Fibroblast of mammary gland (primary cell): ENCODE data around the gene POU6F1.

ENCODE experiments used
- DNase-seq: peaks from one replicate; pipeline ENCODE4 v3.0.0-alpha.2; 2010; ENCODE audit warnings: low read depth
- H3K4me3 ChIP-seq: 2 replicates; pipeline ENCODE4 v1.5.1; 2011; ENCODE audit warnings: low read depth, mild to moderate bottlenecking, low read length, moderate library complexity; ENCODE audit not compliant: control insufficient read depth
- TF ChIP-seq, protein P1 (sequence below): conservative IDR thresholded peaks from 2 replicates; pipeline ENCODE4 v1.5.1; 2011; ENCODE audit warnings: low read depth, low read length, inconsistent platforms; ENCODE audit not compliant: control insufficient read depth, insufficient read depth

POU6F1 gene

GRCh38 chr12:51152953-51153352 is 64.9 kb downstream of the POU6F1 start:
- no peak overlapping the region for H3K4me3 ChIP-seq
- no peak for DNase-seq
- TF ChIP-seq, protein P1, sequence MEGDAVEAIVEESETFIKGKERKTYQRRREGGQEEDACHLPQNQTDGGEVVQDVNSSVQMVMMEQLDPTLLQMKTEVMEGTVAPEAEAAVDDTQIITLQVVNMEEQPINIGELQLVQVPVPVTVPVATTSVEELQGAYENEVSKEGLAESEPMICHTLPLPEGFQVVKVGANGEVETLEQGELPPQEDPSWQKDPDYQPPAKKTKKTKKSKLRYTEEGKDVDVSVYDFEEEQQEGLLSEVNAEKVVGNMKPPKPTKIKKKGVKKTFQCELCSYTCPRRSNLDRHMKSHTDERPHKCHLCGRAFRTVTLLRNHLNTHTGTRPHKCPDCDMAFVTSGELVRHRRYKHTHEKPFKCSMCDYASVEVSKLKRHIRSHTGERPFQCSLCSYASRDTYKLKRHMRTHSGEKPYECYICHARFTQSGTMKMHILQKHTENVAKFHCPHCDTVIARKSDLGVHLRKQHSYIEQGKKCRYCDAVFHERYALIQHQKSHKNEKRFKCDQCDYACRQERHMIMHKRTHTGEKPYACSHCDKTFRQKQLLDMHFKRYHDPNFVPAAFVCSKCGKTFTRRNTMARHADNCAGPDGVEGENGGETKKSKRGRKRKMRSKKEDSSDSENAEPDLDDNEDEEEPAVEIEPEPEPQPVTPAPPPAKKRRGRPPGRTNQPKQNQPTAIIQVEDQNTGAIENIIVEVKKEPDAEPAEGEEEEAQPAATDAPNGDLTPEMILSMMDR = no peak

DNA sequence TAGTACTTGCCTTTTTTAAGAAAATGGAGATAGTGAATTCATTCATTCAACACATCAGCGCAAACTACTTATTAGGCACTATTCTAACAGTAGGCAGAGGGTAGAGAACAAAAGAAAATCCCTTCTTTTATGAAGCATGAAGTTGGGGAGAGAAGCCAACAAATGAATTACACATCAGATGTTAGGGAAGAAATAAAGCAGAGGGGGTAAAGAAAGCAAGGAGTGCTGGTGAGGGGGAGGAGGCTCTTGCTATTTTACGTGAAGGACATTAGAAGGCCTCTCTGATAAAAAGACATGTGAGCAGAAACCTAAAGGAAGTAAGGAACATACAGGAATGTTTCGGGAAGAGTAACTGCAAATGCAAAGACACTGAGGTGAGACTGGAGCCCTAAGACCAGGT is 67.1 kb downstream of the POU6F1 start:
- TF ChIP-seq, protein P1 = no peak
- DNase-seq = no peak
- H3K4me3 ChIP-seq = no peak overlapping the region

DNA sequence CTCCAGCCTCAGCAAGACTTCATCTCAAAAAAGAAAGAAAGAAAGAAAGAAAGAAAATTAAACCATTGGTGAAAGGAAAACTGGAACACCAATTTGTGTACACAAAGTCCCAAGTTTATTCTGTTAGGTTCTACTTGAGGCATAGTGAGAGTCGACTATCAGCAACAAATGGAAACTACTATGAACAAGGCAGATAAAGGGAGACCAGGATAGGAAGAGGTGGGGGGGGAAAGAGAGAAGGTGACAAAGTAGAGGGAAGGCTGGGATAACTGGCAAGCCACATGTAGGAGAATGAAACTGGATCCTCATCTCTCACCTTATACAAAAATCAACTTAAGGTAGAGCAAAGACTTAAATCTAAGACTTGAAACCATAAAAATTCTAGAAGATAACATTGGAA is 70.6 kb downstream of the POU6F1 start:
- no peak for DNase-seq
- TF ChIP-seq, protein P1 = no peak
- no peak overlapping the region for H3K4me3 ChIP-seq

DNA sequence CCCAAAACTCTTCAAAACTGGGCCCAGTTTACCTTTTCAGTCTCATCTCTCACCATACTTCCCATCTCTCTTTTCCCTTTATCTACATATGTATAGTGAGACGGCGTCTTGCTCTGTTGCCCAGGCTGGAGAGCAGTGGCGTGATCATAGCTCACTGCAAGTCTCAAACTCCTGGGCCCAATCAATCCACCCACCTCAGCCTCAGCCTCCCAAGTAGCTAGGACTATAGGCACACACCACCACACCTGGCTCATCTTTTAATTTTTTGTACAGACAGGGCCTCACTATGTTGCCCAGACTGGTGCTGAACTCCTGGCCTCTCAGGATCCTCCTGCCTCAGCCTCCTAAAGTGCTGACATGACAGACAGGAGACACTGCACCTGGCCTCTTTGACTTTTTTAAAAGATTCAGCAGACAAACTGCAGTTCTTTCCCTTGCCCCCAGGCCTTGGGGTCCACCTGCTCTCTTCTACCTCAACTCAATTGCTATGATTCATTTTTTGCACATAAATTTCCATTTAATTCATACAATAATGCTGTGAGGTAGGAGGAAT is 78.5 kb downstream of the POU6F1 start:
- no peak overlapping the region for H3K4me3 ChIP-seq
- TF ChIP-seq, protein P1 = no peak
- DNase-seq = no peak
